ENCODE data around the gene QPRT. TPM values are rescaled to one million over a fixed set of nuclear protein-coding genes. Genes with fewer than 3 reads are reported as not detected.
"Not testable (repeated sequence)": the region's sequence is repeated elsewhere in the genome, so short reads cannot be mapped to it uniquely, and the experiment has no call there.

Gene QPRT
- total and polyA plus RNA-seq, 5 donors, result 20.4 to 53.5 (median 40.8) TPM

GRCh38 chr16:29675811-29676643, 3.0 kb upstream of the QPRT start:
- intact Hi-C loops (cut with DNase I), result no loop called here
- ATAC-seq (peak; percentile 38 to 61), DNase-seq (no peak)
- WGBS, result 56% methylated on average over 3 of the region's 3 CpGs
- no peak overlapping the region for H3K27ac ChIP-seq (ENCODE audit: low read length)
- H3K9me3 ChIP-seq (ENCODE audit: control insufficient read depth, low read length), result no peaks in the 10 kb centered on the region
- no peak overlapping the region for H3K4me3 ChIP-seq (ENCODE audit: low read length)
- no peaks in the 10 kb centered on the region for H3K27me3 ChIP-seq (ENCODE audit: control insufficient read depth, insufficient read depth)
- peaks cover 2% of the 10 kb centered on the region for H3K4me1 ChIP-seq (ENCODE audit: control insufficient read depth, insufficient read depth, low read length)

GRCh38 chr16:29676989-29677785, 1.8 kb upstream of the QPRT start:
- intact Hi-C loops (cut with DNase I), result no loop called here
- Histone ChIP-seq H3K4me3 (ENCODE audit: low read length) (no peak overlapping the region), H3K27ac (ENCODE audit: low read length) (no peak overlapping the region), H3K9me3 (ENCODE audit: control insufficient read depth, low read length) (no peaks in the 10 kb centered on the region), H3K4me1 (ENCODE audit: control insufficient read depth, insufficient read depth, low read length) (peaks cover 2% of the 10 kb centered on the region), H3K27me3 (ENCODE audit: control insufficient read depth, insufficient read depth) (no peaks in the 10 kb centered on the region)
- no peak for ATAC-seq
- DNase-seq, result peak in 1 of 3 donors; percentile 33
- WGBS, result 89% methylated on average over 23 of the region's 23 CpGs

GRCh38 chr16:29680180-29680598, 1.2 kb downstream of the QPRT start:
- Histone ChIP-seq H3K27me3 (ENCODE audit: control insufficient read depth, insufficient read depth) (no peaks in the 10 kb centered on the region), H3K27ac (ENCODE audit: low read length) (no peak overlapping the region), H3K4me3 (ENCODE audit: low read length) (no peak overlapping the region), H3K4me1 (ENCODE audit: control insufficient read depth, insufficient read depth, low read length) (no peaks in the 10 kb centered on the region), H3K9me3 (ENCODE audit: control insufficient read depth, low read length) (no peaks in the 10 kb centered on the region)
- DNase-seq (peak in 1 of 3 donors; percentile 9), ATAC-seq (no peak)
- intact Hi-C loops (cut with DNase I), result no loop called here
- WGBS, result 76% methylated on average over 10 of the region's 10 CpGs

- no peaks in the 10 kb centered on the region for H3K4me1 ChIP-seq (ENCODE audit: control insufficient read depth, insufficient read depth, low read length)
- 92% methylated on average over 9 of the region's 9 CpGs for WGBS
- intact Hi-C loops (cut with DNase I), result no loop called here
- H3K27me3 ChIP-seq (ENCODE audit: control insufficient read depth, insufficient read depth), result no peaks in the 10 kb centered on the region
- peak in 1 of 3 donors; percentile 20 for DNase-seq
- no peak overlapping the region for H3K4me3 ChIP-seq (ENCODE audit: low read length)
- no peak for ATAC-seq
- H3K27ac ChIP-seq (ENCODE audit: low read length), result no peak overlapping the region
- no peaks in the 10 kb centered on the region for H3K9me3 ChIP-seq (ENCODE audit: control insufficient read depth, low read length)
These were observed 4.6 kb downstream of the QPRT start for GRCh38 chr16:29683543-29684090.

- Histone ChIP-seq H3K27ac (ENCODE audit: low read length) (no peak overlapping the region), H3K27me3 (ENCODE audit: control insufficient read depth, insufficient read depth) (no peaks in the 10 kb centered on the region), H3K4me1 (ENCODE audit: control insufficient read depth, insufficient read depth, low read length) (no peaks in the 10 kb centered on the region), H3K4me3 (ENCODE audit: low read length) (no peak overlapping the region), H3K9me3 (ENCODE audit: control insufficient read depth, low read length) (no peaks in the 10 kb centered on the region)
- ATAC-seq (no peak), DNase-seq (peak in 1 of 3 donors; percentile 42)
- WGBS, result 84% methylated on average over 10 of the region's 10 CpGs
- intact Hi-C loops (cut with DNase I), result no loop called here
These were observed 5.7 kb downstream of the QPRT start for GRCh38 chr16:29684679-29685078.

GRCh38 chr16:29686740-29687332, 7.9 kb downstream of the QPRT start:
- ATAC-seq, result no peak
- no peak for DNase-seq
- intact Hi-C loops (cut with DNase I), result no loop called here
- 73% methylated on average over 9 of the region's 9 CpGs for WGBS
- no peak overlapping the region for H3K4me3 ChIP-seq (ENCODE audit: low read length)
- no peak overlapping the region for H3K27ac ChIP-seq (ENCODE audit: low read length)
- H3K4me1 ChIP-seq (ENCODE audit: control insufficient read depth, insufficient read depth, low read length), result no peaks in the 10 kb centered on the region
- H3K9me3 ChIP-seq (ENCODE audit: control insufficient read depth, low read length), result no peaks in the 10 kb centered on the region
- no peaks in the 10 kb centered on the region for H3K27me3 ChIP-seq (ENCODE audit: control insufficient read depth, insufficient read depth)

- no peaks in the 10 kb centered on the region for H3K27me3 ChIP-seq (ENCODE audit: control insufficient read depth, insufficient read depth)
- no peaks in the 10 kb centered on the region for H3K4me1 ChIP-seq (ENCODE audit: control insufficient read depth, insufficient read depth, low read length)
- no peak overlapping the region for H3K4me3 ChIP-seq (ENCODE audit: low read length)
- DNase-seq (no peak), ATAC-seq (no peak)
- H3K9me3 ChIP-seq (ENCODE audit: control insufficient read depth, low read length), result no peaks in the 10 kb centered on the region
- intact Hi-C loops (cut with DNase I), result no loop called here
- WGBS, result 79% methylated on average over 2 of the region's 2 CpGs
- no peak overlapping the region for H3K27ac ChIP-seq (ENCODE audit: low read length)
These were observed 8.8 kb downstream of the QPRT start for GRCh38 chr16:29687755-29688154.

GRCh38 chr16:29688172-29688571, 9.2 kb downstream of the QPRT start:
- ATAC-seq (no peak), DNase-seq (no peak)
- Histone ChIP-seq H3K4me1 (ENCODE audit: control insufficient read depth, insufficient read depth, low read length) (no peaks in the 10 kb centered on the region), H3K27me3 (ENCODE audit: control insufficient read depth, insufficient read depth) (no peaks in the 10 kb centered on the region), H3K9me3 (ENCODE audit: control insufficient read depth, low read length) (no peaks in the 10 kb centered on the region), H3K27ac (ENCODE audit: low read length) (no peak overlapping the region), H3K4me3 (ENCODE audit: low read length) (no peak overlapping the region)
- WGBS, result 90% methylated on average over 5 of the region's 5 CpGs
- intact Hi-C loops (cut with DNase I), result no loop called here

GRCh38 chr16:29689490-29690351, 10.7 kb downstream of the QPRT start:
- not testable (repeated sequence) for H3K4me1 ChIP-seq (ENCODE audit: control insufficient read depth, insufficient read depth, low read length); H3K9me3 ChIP-seq (ENCODE audit: control insufficient read depth, low read length); H3K27me3 ChIP-seq (ENCODE audit: control insufficient read depth, insufficient read depth); H3K4me3 ChIP-seq (ENCODE audit: low read length); ATAC-seq; H3K27ac ChIP-seq (ENCODE audit: low read length); DNase-seq
- WGBS, result 83% methylated on average over 23 of the region's 23 CpGs
- intact Hi-C loops (cut with DNase I), result loop anchor here in 2 of 4 donors (10.0 kb wide), 1 partner anchor 335 kb away; the partner anchor contains the start of gene C16orf92 (in 2 of the 2)

GRCh38 chr16:29692606-29693005, 13.6 kb downstream of the QPRT start:
- H3K4me1 ChIP-seq (ENCODE audit: control insufficient read depth, insufficient read depth, low read length); H3K9me3 ChIP-seq (ENCODE audit: control insufficient read depth, low read length); H3K4me3 ChIP-seq (ENCODE audit: low read length); H3K27ac ChIP-seq (ENCODE audit: low read length); ATAC-seq; DNase-seq; H3K27me3 ChIP-seq (ENCODE audit: control insufficient read depth, insufficient read depth): not testable (repeated sequence)
- intact Hi-C loops (cut with DNase I), result loop anchor here in 2 of 4 donors (10.0 kb wide), 1 partner anchor 332 kb away; the partner anchor contains the start of gene C16orf92 (in 2 of the 2)
- 97% methylated on average over 26 of the region's 26 CpGs for WGBS
